ENCODE results near the gene MYBPHL. TPM values are rescaled to one million over a fixed set of nuclear protein-coding genes. Genes with fewer than 3 reads are reported as not detected.
"Not testable (repeated sequence)": the region's sequence is repeated elsewhere in the genome, so short reads cannot be mapped to it uniquely, and the experiment has no call there.

MYBPHL gene
- total RNA-seq, 6 experiments from 2014 or later: not detected

DNA sequence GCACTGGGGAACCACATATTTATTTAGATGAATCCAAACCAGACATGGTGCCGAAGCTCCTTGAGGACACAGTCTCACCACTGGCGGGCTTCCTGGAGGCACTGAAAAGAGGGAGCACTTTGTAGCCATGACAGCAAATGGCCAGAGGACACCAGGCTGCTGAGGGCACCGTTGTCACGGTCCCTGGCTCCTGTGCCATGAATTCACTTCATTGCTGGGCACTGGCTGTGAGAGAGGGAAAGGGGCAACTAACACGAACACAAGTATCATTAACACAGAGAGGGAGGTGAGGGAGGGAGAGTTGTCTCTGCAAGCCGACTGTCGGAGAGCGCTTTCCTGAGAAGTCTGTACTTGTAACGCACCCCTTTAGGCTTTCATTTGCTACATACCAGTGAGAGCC is 14.4 kb downstream of the MYBPHL start:
- no peaks in the 10 kb centered on the region for H3K27me3 ChIP-seq
- TF ChIP-seq, protein P1, sequence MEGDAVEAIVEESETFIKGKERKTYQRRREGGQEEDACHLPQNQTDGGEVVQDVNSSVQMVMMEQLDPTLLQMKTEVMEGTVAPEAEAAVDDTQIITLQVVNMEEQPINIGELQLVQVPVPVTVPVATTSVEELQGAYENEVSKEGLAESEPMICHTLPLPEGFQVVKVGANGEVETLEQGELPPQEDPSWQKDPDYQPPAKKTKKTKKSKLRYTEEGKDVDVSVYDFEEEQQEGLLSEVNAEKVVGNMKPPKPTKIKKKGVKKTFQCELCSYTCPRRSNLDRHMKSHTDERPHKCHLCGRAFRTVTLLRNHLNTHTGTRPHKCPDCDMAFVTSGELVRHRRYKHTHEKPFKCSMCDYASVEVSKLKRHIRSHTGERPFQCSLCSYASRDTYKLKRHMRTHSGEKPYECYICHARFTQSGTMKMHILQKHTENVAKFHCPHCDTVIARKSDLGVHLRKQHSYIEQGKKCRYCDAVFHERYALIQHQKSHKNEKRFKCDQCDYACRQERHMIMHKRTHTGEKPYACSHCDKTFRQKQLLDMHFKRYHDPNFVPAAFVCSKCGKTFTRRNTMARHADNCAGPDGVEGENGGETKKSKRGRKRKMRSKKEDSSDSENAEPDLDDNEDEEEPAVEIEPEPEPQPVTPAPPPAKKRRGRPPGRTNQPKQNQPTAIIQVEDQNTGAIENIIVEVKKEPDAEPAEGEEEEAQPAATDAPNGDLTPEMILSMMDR (IDR thresholded peaks at IDR 0.05): no peak
- no peak for TF ChIP-seq POLR2A (IDR thresholded peaks at IDR 0.05)
- H3K27ac ChIP-seq: no peak overlapping the region
- H3K36me3 ChIP-seq: no peaks in the 10 kb centered on the region
- intact Hi-C loops (cut with DNase I): no loop called here
- no peaks in the 10 kb centered on the region for H3K9me3 ChIP-seq
- H3K4me3 ChIP-seq: no peak overlapping the region
- H3K4me1 ChIP-seq: no peaks in the 10 kb centered on the region
- ATAC-seq: no peak
- WGBS (ENCODE audit: insufficient coverage, low coverage, low lambda C conversion rate, missing lambda C conversion rate): 70% methylated on average over 4 of the region's 9 CpGs
- DNase-seq: no peak

DNA sequence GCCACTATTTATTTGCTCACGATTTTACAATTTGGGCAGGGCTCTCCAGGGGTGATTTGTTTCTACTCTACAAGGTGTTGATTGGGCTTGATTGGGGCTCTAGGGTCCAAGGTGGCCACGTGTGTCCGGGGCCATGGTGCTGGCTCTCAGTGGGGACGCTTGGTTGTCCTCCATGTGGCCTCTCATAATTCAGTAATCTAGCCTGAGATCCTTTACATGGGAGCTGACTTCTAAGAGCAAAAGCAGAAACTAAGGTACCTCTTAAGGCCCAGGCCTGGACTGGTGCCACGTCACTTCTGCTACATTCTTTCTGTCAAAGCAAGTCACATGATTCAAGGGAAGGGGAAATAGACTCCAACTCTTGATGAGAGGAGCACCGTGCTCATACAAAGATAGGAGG is 15.8 kb downstream of the MYBPHL start:
- intact Hi-C loops (cut with DNase I): no loop called here
- Histone ChIP-seq H3K27ac (no peak overlapping the region), H3K4me3 (no peak overlapping the region), H3K36me3 (no peaks in the 10 kb centered on the region), H3K4me1 (no peaks in the 10 kb centered on the region), H3K9me3 (no peaks in the 10 kb centered on the region), H3K27me3 (no peaks in the 10 kb centered on the region)
- TF ChIP-seq, protein P1 (IDR thresholded peaks at IDR 0.05): no peak
- TF ChIP-seq POLR2A (IDR thresholded peaks at IDR 0.05): no peak
- DNase-seq: no peak
- no peak for ATAC-seq
- WGBS (ENCODE audit: insufficient coverage, low coverage, low lambda C conversion rate, missing lambda C conversion rate): 31% methylated on average over 3 of the region's 6 CpGs

DNA sequence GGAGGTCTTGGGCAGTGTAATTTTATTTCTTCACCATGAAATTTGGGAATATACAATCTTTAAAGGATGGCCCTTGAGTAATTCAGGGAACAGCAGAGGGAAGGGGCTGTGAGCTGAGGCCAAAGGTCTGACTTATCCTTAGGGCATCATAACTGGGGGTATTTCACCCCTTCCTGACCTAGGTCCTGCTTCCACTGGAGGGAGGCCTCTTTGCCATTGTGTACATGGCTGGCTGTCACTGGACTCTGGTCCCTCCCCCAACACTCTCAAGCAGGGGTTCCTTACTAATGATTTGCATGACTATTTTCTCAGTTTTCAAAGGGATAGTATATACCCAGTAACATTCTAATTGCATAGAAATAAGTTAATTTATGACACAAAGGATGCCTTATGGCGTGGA is 16.7 kb downstream of the MYBPHL start:
- Histone ChIP-seq H3K27ac (no peak overlapping the region), H3K36me3 (no peaks in the 10 kb centered on the region), H3K9me3 (no peaks in the 10 kb centered on the region), H3K4me3 (no peak overlapping the region), H3K4me1 (no peaks in the 10 kb centered on the region), H3K27me3 (no peaks in the 10 kb centered on the region)
- no peak for DNase-seq
- intact Hi-C loops (cut with DNase I): no loop called here
- 100% methylated on average over 1 of the region's 1 CpG for WGBS (ENCODE audit: insufficient coverage, low coverage, low lambda C conversion rate, missing lambda C conversion rate)
- TF ChIP-seq, protein P1 (IDR thresholded peaks at IDR 0.05): no peak
- no peak for TF ChIP-seq POLR2A (IDR thresholded peaks at IDR 0.05)
- no peak for ATAC-seq

DNA sequence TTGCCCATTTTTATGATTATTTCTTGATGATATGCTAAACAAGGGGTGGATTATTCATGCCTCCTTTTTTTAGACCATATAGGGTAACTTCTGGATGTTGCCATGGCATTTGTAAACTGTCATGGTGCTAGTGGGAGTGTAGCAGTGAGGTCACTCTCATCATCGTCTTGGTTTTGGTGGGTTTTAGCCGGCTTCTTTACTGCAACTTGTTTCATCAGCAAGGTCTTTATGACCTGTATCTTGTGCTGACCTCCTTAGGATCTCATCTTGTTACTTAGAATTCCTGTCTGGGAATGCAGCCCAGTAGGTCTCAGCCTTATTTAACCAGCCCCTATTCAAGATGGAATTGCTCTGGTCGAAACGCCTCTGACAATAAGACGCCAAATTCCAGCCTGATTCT is 20.0 kb downstream of the MYBPHL start:
- H3K4me1 ChIP-seq: peaks cover 0 to 10% (median 3%) of the 10 kb centered on the region in 4 donors
- H3K27ac ChIP-seq; H3K9me3 ChIP-seq; ATAC-seq; H3K36me3 ChIP-seq; DNase-seq; intact Hi-C loops (cut with DNase I); H3K4me3 ChIP-seq; H3K27me3 ChIP-seq: not testable (repeated sequence)
- 92% methylated on average over 5 of the region's 5 CpGs for WGBS (ENCODE audit: insufficient coverage, low coverage, low lambda C conversion rate, missing lambda C conversion rate)

DNA sequence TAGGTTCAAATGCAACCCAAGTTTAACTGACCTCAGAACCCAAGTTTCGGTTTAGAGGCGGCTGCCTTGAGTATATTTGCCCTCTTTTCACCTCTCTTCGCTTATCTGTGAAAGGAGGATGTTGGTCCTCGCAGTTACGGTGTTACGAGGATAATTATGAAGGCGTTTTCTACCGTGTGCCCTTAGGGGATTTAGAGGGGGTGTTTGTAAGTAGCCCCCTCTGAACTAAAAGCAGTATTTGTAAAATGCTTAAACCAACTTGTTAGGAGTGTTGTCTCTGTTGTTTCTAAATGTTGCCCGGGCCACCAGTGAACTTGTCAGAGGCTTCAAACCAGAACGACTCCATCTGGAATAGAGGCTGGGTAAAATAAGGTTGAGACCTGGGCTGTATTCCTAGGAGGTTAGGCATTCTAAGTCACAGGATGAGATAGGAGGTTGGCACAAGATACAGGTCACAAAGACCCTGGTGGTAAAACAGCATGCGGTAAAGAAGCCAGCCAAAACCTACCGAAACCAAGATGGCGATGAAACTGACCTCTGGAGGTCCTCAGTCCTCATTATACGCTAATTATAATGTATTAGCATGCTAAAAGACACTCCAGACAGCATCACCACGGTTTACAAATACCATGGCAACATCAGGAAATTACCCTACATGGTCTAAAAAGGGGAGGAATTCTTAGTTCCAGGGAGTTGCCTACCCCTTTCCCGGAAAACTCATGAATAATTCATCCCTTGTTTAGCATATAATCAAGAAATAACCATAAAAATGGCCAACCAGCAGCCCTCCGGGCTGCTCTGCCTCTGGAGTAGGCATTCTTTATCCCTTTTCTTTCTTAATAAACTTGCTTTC is 22.8 kb downstream of the MYBPHL start:
- H3K27me3 ChIP-seq: no peaks in the 10 kb centered on the region
- peaks cover 0 to 13% (median 3%) of the 10 kb centered on the region in 4 donors for H3K4me1 ChIP-seq
- TF ChIP-seq, protein P1 (IDR thresholded peaks at IDR 0.05): no peak
- TF ChIP-seq POLR2A (IDR thresholded peaks at IDR 0.05): no peak
- H3K27ac ChIP-seq: peak overlapping the region; percentile 82 to 89 (median 87)
- peak; percentile 10 to 47 (median 30) for ATAC-seq
- no peak for DNase-seq
- no peaks in the 10 kb centered on the region for H3K36me3 ChIP-seq
- peak overlapping the region; percentile 63 to 79 (median 68) for H3K4me3 ChIP-seq
- intact Hi-C loops (cut with DNase I): no loop called here
- no peaks in the 10 kb centered on the region for H3K9me3 ChIP-seq
- 38% methylated on average over 15 of the region's 17 CpGs for WGBS (ENCODE audit: insufficient coverage, low coverage, low lambda C conversion rate, missing lambda C conversion rate)

Data from right lobe of liver (tissue), 6 donors.